Transverse colon (tissue), 3 donors: ENCODE measurements around the gene HRC.
"Not testable (repeated sequence)": the region's sequence is repeated elsewhere in the genome, so short reads cannot be mapped to it uniquely, and the experiment has no call there.

Experiments used
- CTCF ChIP-seq, 5 experiments: fragments of 200-600 bp in 3 of 5; fragments of 450-650 bp in 2 of 5; sonication (generic) in 3 of 5; IDR thresholded peaks; 1 replicate in 2 of 5; 2 replicates in 3 of 5; pipeline ENCODE4 v1.5.1; 2016 to 2017; ENCODE audit warnings: antibody characterized with exemption in 5 of 5, inconsistent platforms in 3 of 5, mild to moderate bottlenecking in 2 of 5, moderate library complexity in 1 of 5
- POLR2A ChIP-seq: fragments of 450-650 bp; IDR thresholded peaks from one replicate; pipeline ENCODE4 v1.6.1; 2016; ENCODE audit warnings: antibody characterized with exemption, mild to moderate bottlenecking, moderate library complexity

DNA sequence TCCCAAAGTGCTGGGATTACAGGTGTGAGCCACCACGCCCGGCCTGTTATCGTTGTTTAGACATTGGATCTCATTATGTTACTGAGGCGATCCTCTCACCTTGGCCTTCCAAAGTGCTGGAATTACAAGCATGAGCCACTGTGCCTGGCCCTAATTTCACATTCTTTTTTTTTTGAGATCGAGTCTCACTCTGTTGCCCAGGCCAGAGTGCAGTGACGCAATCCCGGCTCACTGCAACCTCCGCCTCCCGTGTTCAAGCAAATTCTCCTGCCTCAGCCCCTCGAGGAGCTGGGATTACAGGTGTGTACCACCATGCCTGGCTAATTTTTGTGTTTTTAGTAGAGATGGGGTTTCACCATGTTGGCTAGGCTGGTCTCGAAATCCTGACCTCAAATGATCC, 31.9 kb downstream of the HRC start:
- not testable (repeated sequence) for TF ChIP-seq CTCF (IDR thresholded peaks at IDR 0.05); POLR2A
